Calu3 (cell line): ENCODE data around the gene SART3. TPM values are rescaled to one million over a fixed set of nuclear protein-coding genes. Genes with fewer than 3 reads are reported as not detected.

ENCODE experiments used
- BruUV-seq: library from RNA; stranded (reverse); fragments of 400-500 nt; replicated peaks from 2 replicates; lab custom pipeline; 2021; lab: Mats Ljungman, UMichigan
- CTCF ChIA-PET: fragments of 300-600 bp; sonication (Branson Sonifier 250); formaldehyde crosslinking; loops from one replicate; lab custom pipeline; 2022; ENCODE audit warnings: antibody characterized with exemption; lab: Charles Lee
- DNase-seq: peaks from one replicate; pipeline ENCODE4 v3.0.0; 2022
- H3K27ac Mint-ChIP-seq: one replicate; pipeline ENCODE4 v1.8.0; 2022; ENCODE audit warnings: mixed read lengths; ENCODE audit not compliant: unreplicated experiment
- H3K27me3 Mint-ChIP-seq: one replicate; pipeline ENCODE4 v1.8.0; 2022; ENCODE audit warnings: mixed read lengths; ENCODE audit not compliant: unreplicated experiment
- H3K36me3 Mint-ChIP-seq: one replicate; pipeline ENCODE4 v1.8.0; 2022; ENCODE audit warnings: mild to moderate bottlenecking, moderate library complexity, mixed read lengths; ENCODE audit not compliant: insufficient read depth, unreplicated experiment
- H3K4me1 Mint-ChIP-seq: one replicate; pipeline ENCODE4 v1.8.0; 2022; ENCODE audit warnings: mild to moderate bottlenecking, low read depth, mixed read lengths; ENCODE audit not compliant: unreplicated experiment
- H3K4me3 Mint-ChIP-seq: one replicate; pipeline ENCODE4 v1.8.0; 2022; ENCODE audit warnings: mild to moderate bottlenecking, low read depth, moderate library complexity, mixed read lengths; ENCODE audit not compliant: unreplicated experiment
- H3K9me3 Mint-ChIP-seq: one replicate; pipeline ENCODE4 v1.8.0; 2022; ENCODE audit warnings: low read depth, mixed read lengths; ENCODE audit not compliant: unreplicated experiment
- CTCF ChIP-seq: fragments of 200-600 bp; IDR thresholded peaks from one replicate; pipeline ENCODE4 v1.8.0; 2022; ENCODE audit warnings: antibody characterized with exemption; ENCODE audit not compliant: unreplicated experiment
- intact Hi-C: fragments of 100-400 bp; cut with micrococcal nuclease; formaldehyde crosslinking; loops from one replicate; pipeline ENCODE4 v1.10.0; 2022; ENCODE audit not compliant: unreplicated experiment
- total RNA-seq: library from RNA; stranded (reverse); gene quantifications from 2 replicates; pipeline ENCODE4 v1.2.3, GENCODE V29; 2022

Gene SART3
- total RNA-seq, 1 experiment from 2014 or later: 91.7 TPM

- no peak overlapping the region for H3K4me3 Mint-ChIP-seq
- CTCF ChIA-PET: no interaction called here
- intact Hi-C loops: no loop called here
- H3K9me3 Mint-ChIP-seq: no peaks in the 10 kb centered on the region
- peaks cover 21% of the 10 kb centered on the region for H3K4me1 Mint-ChIP-seq
- BruUV-seq: no TSS peak
- TF ChIP-seq CTCF: no peak
- H3K27ac Mint-ChIP-seq: no peak overlapping the region
- H3K36me3 Mint-ChIP-seq: peaks cover 43% of the 10 kb centered on the region
- no peak for DNase-seq
- no peaks in the 10 kb centered on the region for H3K27me3 Mint-ChIP-seq
These were observed 13.3 kb downstream of the SART3 start for GRCh38 chr12:108547686-108548085.

- intact Hi-C loops: no loop called here
- Mint-ChIP-seq H3K27me3 (no peaks in the 10 kb centered on the region), H3K4me1 (peaks cover 16% of the 10 kb centered on the region), H3K9me3 (no peaks in the 10 kb centered on the region), H3K4me3 (no peak overlapping the region), H3K27ac (no peak overlapping the region), H3K36me3 (peaks cover 57% of the 10 kb centered on the region)
- CTCF ChIA-PET: no interaction called here
- BruUV-seq: no TSS peak
- DNase-seq: no peak
- TF ChIP-seq CTCF: no peak
These were observed 17.3 kb downstream of the SART3 start for GRCh38 chr12:108543652-108544051.

- Mint-ChIP-seq H3K4me1 (peaks cover 16% of the 10 kb centered on the region), H3K4me3 (no peak overlapping the region), H3K27ac (no peak overlapping the region), H3K36me3 (peaks cover 71% of the 10 kb centered on the region), H3K27me3 (no peaks in the 10 kb centered on the region), H3K9me3 (no peaks in the 10 kb centered on the region)
- CTCF ChIA-PET: no interaction called here
- BruUV-seq: no TSS peak
- no peak for DNase-seq
- TF ChIP-seq CTCF: no peak
- intact Hi-C loops: no loop called here
These were observed 18.7 kb downstream of the SART3 start for GRCh38 chr12:108542320-108542719.

DNA sequence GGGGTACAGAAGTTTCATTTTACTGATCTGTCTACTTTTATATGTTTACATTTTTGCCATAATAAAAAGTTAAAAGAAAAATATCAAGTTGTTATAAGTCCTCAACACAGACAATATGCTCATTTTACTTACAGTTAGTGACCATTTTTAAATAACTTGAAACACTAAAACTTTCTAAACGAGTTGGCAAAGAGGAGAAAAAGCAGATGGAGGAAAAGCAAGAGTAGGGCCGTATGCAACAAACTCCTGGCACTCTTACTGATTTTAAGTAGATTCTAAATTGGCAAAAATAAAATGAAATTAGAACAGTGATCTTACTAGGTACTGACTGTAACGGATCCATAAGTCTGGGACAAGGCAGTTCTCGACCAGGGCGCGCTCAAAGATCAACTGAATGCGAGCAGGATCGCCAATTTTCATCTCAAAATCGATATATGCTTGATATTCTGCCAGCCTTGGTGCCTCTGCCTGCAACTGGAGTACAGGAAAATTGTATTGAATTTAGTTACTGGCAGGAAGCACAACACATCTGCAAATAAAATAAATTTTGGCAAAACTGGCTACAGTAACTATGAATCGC, 22.3 kb downstream of the SART3 start:
- H3K27ac Mint-ChIP-seq: no peak overlapping the region
- H3K27me3 Mint-ChIP-seq: no peaks in the 10 kb centered on the region
- H3K4me1 Mint-ChIP-seq: peaks cover 22% of the 10 kb centered on the region
- CTCF ChIA-PET: no interaction called here
- H3K9me3 Mint-ChIP-seq: no peaks in the 10 kb centered on the region
- no TSS peak for BruUV-seq
- DNase-seq: no peak
- intact Hi-C loops: no loop called here
- TF ChIP-seq CTCF: no peak
- peaks cover 81% of the 10 kb centered on the region for H3K36me3 Mint-ChIP-seq
- no peak overlapping the region for H3K4me3 Mint-ChIP-seq
